Mesenchymal stem cell (in vitro differentiated cells and primary cell): ENCODE measurements around the gene MAP4K4.
A peak's percentile ranks its signal among the peaks of the same experiment; 100 is the strongest.

Experiments
- DNase-seq: peaks from one replicate; pipeline ENCODE4 v3.0.0-alpha.2; 2013
- H2AFZ ChIP-seq: one replicate; pipeline ENCODE4 v1.6.1; 2013; ENCODE audit warnings: low read depth, mild to moderate bottlenecking, control low read depth, inconsistent platforms, low read length, moderate library complexity
- H2AK5ac ChIP-seq: 2 replicates; pipeline ENCODE4 v1.6.1; 2013; ENCODE audit warnings: low read length, moderate library complexity, mild to moderate bottlenecking, inconsistent platforms; ENCODE audit not compliant: severe bottlenecking
- H2BK120ac ChIP-seq: one replicate; pipeline ENCODE4 v1.6.1; 2013; ENCODE audit warnings: low read depth, mild to moderate bottlenecking, inconsistent platforms, low read length, moderate library complexity
- H2BK12ac ChIP-seq, 2 experiments: one replicate each; pipeline ENCODE4 v1.6.1; 2013; ENCODE audit warnings: inconsistent platforms in 2 of 2, low read length in 2 of 2, mild to moderate bottlenecking in 2 of 2, moderate library complexity in 2 of 2, control low read depth in 1 of 2
- H2BK15ac ChIP-seq: one replicate; pipeline ENCODE4 v1.6.1; 2013; ENCODE audit warnings: mild to moderate bottlenecking, low read depth, inconsistent platforms; ENCODE audit not compliant: poor library complexity, severe bottlenecking
- H2BK5ac ChIP-seq: 2 replicates; pipeline ENCODE4 v1.6.1; 2013; ENCODE audit warnings: low read depth, mild to moderate bottlenecking, low read length, control low read depth, inconsistent platforms; ENCODE audit not compliant: poor library complexity, severe bottlenecking
- H3K14ac ChIP-seq, 2 experiments: one replicate each; pipeline ENCODE4 v1.6.1; 2013; ENCODE audit warnings: inconsistent platforms in 2 of 2, low read length in 2 of 2, control low read depth in 1 of 2, mild to moderate bottlenecking in 1 of 2, moderate library complexity in 1 of 2
- H3K18ac ChIP-seq, 2 experiments: one replicate each; pipeline ENCODE4 v1.6.1; 2013; ENCODE audit warnings: inconsistent platforms in 2 of 2, low read length in 2 of 2, control low read depth in 1 of 2, low read depth in 1 of 2, mild to moderate bottlenecking in 1 of 2
- H3K23ac ChIP-seq, 2 experiments: one replicate each; pipeline ENCODE4 v1.6.1; 2013; ENCODE audit warnings: inconsistent platforms in 2 of 2, low read length in 2 of 2, mild to moderate bottlenecking in 2 of 2, moderate library complexity in 2 of 2, control low read depth in 1 of 2
- H3K27ac ChIP-seq: 2 replicates; pipeline ENCODE4 v1.5.1; 2013; ENCODE audit warnings: mild to moderate bottlenecking, moderate library complexity, low read length, control low read depth, inconsistent platforms; ENCODE audit not compliant: poor library complexity, severe bottlenecking
- H3K27me3 ChIP-seq, 2 experiments: 2 replicates each; pipeline versions ENCODE4 v1.6.1 to v1.7.0; 2013; ENCODE audit warnings: low read length in 2 of 2, mild to moderate bottlenecking in 2 of 2, moderate library complexity in 2 of 2, control low read depth in 1 of 2, inconsistent platforms in 1 of 2; ENCODE audit not compliant: control insufficient read depth in 1 of 2, insufficient read depth in 1 of 2
- H3K36me3 ChIP-seq, 2 experiments: 2 replicates each; pipeline versions ENCODE4 v1.6.1 to v1.7.0; 2013; ENCODE audit warnings: low read length in 2 of 2, control low read depth in 1 of 2, inconsistent platforms in 1 of 2, low read depth in 1 of 2, mild to moderate bottlenecking in 1 of 2; ENCODE audit not compliant: insufficient read depth in 2 of 2, control insufficient read depth in 1 of 2
- H3K4ac ChIP-seq, 2 experiments: one replicate each; pipeline ENCODE4 v1.6.1; 2013; ENCODE audit warnings: inconsistent platforms in 2 of 2, low read length in 2 of 2, mild to moderate bottlenecking in 2 of 2, moderate library complexity in 2 of 2, control low read depth in 1 of 2, low read depth in 1 of 2
- H3K4me1 ChIP-seq: 2 replicates; pipeline ENCODE4 v1.6.1; 2013; ENCODE audit warnings: low read depth, low read length, control low read depth; ENCODE audit not compliant: control insufficient read depth, insufficient read depth
- H3K4me2 ChIP-seq: 2 replicates; pipeline ENCODE4 v1.6.1; 2013; ENCODE audit warnings: low read length, mild to moderate bottlenecking, inconsistent platforms; ENCODE audit not compliant: poor library complexity, severe bottlenecking
- H3K4me3 ChIP-seq, 2 experiments: 2 replicates each; pipeline versions ENCODE4 v1.5.1 to v1.7.0; 2013; ENCODE audit warnings: low read length in 2 of 2, mild to moderate bottlenecking in 2 of 2, control low read depth in 1 of 2, low read depth in 1 of 2; ENCODE audit not compliant: insufficient read depth in 1 of 2
- H3K79me1 ChIP-seq: replicated peaks from 2 replicates; pipeline ENCODE4 v1.6.1; 2013; ENCODE audit warnings: mild to moderate bottlenecking, control low read depth, low read length, inconsistent platforms; ENCODE audit not compliant: poor library complexity, severe bottlenecking
- H3K9ac ChIP-seq: 2 replicates; pipeline ENCODE4 v1.7.0; 2013; ENCODE audit warnings: mild to moderate bottlenecking, low read length, moderate library complexity
- H3K9me3 ChIP-seq: 2 replicates; pipeline ENCODE4 v1.7.0; 2013; ENCODE audit warnings: mild to moderate bottlenecking, low read length; ENCODE audit not compliant: control insufficient read depth
- H4K8ac ChIP-seq: one replicate; pipeline ENCODE4 v1.6.1; 2013; ENCODE audit warnings: inconsistent platforms, mild to moderate bottlenecking, low read length, moderate library complexity
- H4K91ac ChIP-seq: one replicate; pipeline ENCODE4 v1.6.1; 2013; ENCODE audit warnings: mild to moderate bottlenecking, low read length, inconsistent platforms
- WGBS: methylation state at CpG from one replicate; pipeline ENCODE4 v1.1.7; 2013; ENCODE audit warnings: mixed read lengths; 5-methylcytosine and 5-hydroxymethylcytosine counted together

MAP4K4 gene

GRCh38 chr2:101684313-101684712 is 13.2 kb upstream of the MAP4K4 start:
- no peaks in the 10 kb centered on the region for H3K27me3 ChIP-seq
- H2BK15ac ChIP-seq, result no peak overlapping the region
- H4K91ac ChIP-seq, result no peak overlapping the region
- no peak for DNase-seq
- no peak overlapping the region for H2BK5ac ChIP-seq
- no peaks in the 10 kb centered on the region for H3K9me3 ChIP-seq
- H3K23ac ChIP-seq, result no peak overlapping the region
- H2BK120ac ChIP-seq, result no peak overlapping the region
- no peaks in the 10 kb centered on the region for H3K4me1 ChIP-seq
- no peak overlapping the region for H3K14ac ChIP-seq
- no peak overlapping the region for H3K9ac ChIP-seq
- no peak overlapping the region for H4K8ac ChIP-seq
- H3K36me3 ChIP-seq, result no peaks in the 10 kb centered on the region
- no peak overlapping the region for H3K27ac ChIP-seq
- H3K79me1 ChIP-seq, result no peaks in the 10 kb centered on the region
- WGBS, result 60% methylated on average over 2 of the region's 4 CpGs
- no peak overlapping the region for H2AFZ ChIP-seq
- H3K4ac ChIP-seq, result no peak overlapping the region
- H2BK12ac ChIP-seq, result no peak overlapping the region
- H3K18ac ChIP-seq, result no peak overlapping the region
- H2AK5ac ChIP-seq, result no peak overlapping the region
- H3K4me3 ChIP-seq, result no peak overlapping the region
- H3K4me2 ChIP-seq, result no peak overlapping the region

GRCh38 chr2:101688261-101688660 is 9.2 kb upstream of the MAP4K4 start:
- Histone ChIP-seq H3K4ac (no peak overlapping the region), H3K79me1 (no peaks in the 10 kb centered on the region), H2AFZ (no peak overlapping the region), H3K14ac (peak overlapping the region in 1 of 2 experiments; percentile 50), H3K27me3 (no peaks in the 10 kb centered on the region), H4K91ac (no peak overlapping the region), H4K8ac (no peak overlapping the region), H2BK5ac (no peak overlapping the region), H3K4me1 (no peaks in the 10 kb centered on the region), H3K23ac (no peak overlapping the region), H3K18ac (no peak overlapping the region), H3K9ac (no peak overlapping the region), H3K36me3 (no peaks in the 10 kb centered on the region), H2BK15ac (no peak overlapping the region), H2BK12ac (no peak overlapping the region), H3K27ac (no peak overlapping the region), H2BK120ac (no peak overlapping the region), H3K4me3 (no peak overlapping the region), H3K4me2 (no peak overlapping the region), H3K9me3 (no peaks in the 10 kb centered on the region), H2AK5ac (no peak overlapping the region)
- WGBS, result 52% methylated on average over 4 of the region's 5 CpGs
- no peak for DNase-seq

- no peak overlapping the region for H3K4me2 ChIP-seq
- no peak overlapping the region for H4K8ac ChIP-seq
- DNase-seq, result no peak
- H3K36me3 ChIP-seq, result no peaks in the 10 kb centered on the region
- WGBS, result no CpG with 5 or more reads among the region's 1 CpG
- no peak overlapping the region for H2BK12ac ChIP-seq
- H3K18ac ChIP-seq, result no peak overlapping the region
- H2BK5ac ChIP-seq, result no peak overlapping the region
- H2AK5ac ChIP-seq, result no peak overlapping the region
- no peak overlapping the region for H3K27ac ChIP-seq
- no peak overlapping the region for H3K4ac ChIP-seq
- no peaks in the 10 kb centered on the region for H3K79me1 ChIP-seq
- no peak overlapping the region for H3K9ac ChIP-seq
- H3K4me1 ChIP-seq, result no peaks in the 10 kb centered on the region
- no peak overlapping the region for H2BK120ac ChIP-seq
- no peak overlapping the region for H2AFZ ChIP-seq
- no peaks in the 10 kb centered on the region for H3K27me3 ChIP-seq
- H3K14ac ChIP-seq, result no peak overlapping the region
- no peaks in the 10 kb centered on the region for H3K9me3 ChIP-seq
- no peak overlapping the region for H4K91ac ChIP-seq
- no peak overlapping the region for H3K23ac ChIP-seq
- H3K4me3 ChIP-seq, result no peak overlapping the region
- no peak overlapping the region for H2BK15ac ChIP-seq
These were observed 8.2 kb upstream of the MAP4K4 start for GRCh38 chr2:101689114-101689825.

GRCh38 chr2:101690547-101691152 is 6.9 kb upstream of the MAP4K4 start:
- Histone ChIP-seq H3K14ac (no peak overlapping the region), H3K4me3 (no peak overlapping the region), H4K8ac (no peak overlapping the region), H3K23ac (no peak overlapping the region), H3K79me1 (no peaks in the 10 kb centered on the region), H3K9me3 (no peaks in the 10 kb centered on the region), H2AFZ (no peak overlapping the region), H3K4ac (no peak overlapping the region), H2AK5ac (no peak overlapping the region), H2BK15ac (no peak overlapping the region), H2BK120ac (no peak overlapping the region), H2BK5ac (no peak overlapping the region), H3K27me3 (no peaks in the 10 kb centered on the region), H3K27ac (no peak overlapping the region), H4K91ac (no peak overlapping the region), H3K36me3 (no peaks in the 10 kb centered on the region), H3K4me1 (no peaks in the 10 kb centered on the region), H3K4me2 (no peak overlapping the region), H2BK12ac (no peak overlapping the region), H3K9ac (no peak overlapping the region), H3K18ac (no peak overlapping the region)
- DNase-seq, result no peak
- WGBS, result 93% methylated on average over 2 of the region's 2 CpGs
